ENCODE measurements around the gene CCDC8. TPM values are rescaled to one million over a fixed set of nuclear protein-coding genes. Genes with fewer than 3 reads are reported as not detected.

Gene CCDC8
- total RNA-seq, 4 donors from 2014 or later, result 4.5 to 11.6 (median 4.9) TPM

DNA sequence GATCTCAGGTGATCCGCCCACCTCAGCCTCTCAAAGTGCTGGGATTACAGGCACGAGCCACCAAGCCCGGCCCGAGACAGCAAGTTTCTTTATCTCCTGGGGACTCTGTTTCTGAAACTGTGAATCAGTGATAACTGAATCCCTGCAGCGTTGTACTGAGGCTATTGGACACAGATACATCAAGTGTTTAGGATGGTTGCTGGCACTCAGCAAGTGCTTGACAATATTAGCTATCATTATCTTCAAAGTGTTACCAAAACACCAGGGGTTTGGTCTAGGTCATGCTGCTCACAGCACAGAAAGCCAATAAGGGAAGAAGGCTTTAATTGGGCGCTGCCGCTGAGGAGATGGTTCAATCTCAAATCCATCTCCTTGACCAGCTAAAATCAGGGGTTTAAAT lies 35.9 kb upstream of the CCDC8 start:
- no peak overlapping the region for H3K27ac ChIP-seq (replicated peaks in 1 of 4)
- no peak for TF ChIP-seq POLR2A (IDR thresholded peaks at IDR 0.05; ENCODE audit: low read depth)
- TF ChIP-seq EP300 (IDR thresholded peaks at IDR 0.05), result no peak
- TF ChIP-seq, protein P1, sequence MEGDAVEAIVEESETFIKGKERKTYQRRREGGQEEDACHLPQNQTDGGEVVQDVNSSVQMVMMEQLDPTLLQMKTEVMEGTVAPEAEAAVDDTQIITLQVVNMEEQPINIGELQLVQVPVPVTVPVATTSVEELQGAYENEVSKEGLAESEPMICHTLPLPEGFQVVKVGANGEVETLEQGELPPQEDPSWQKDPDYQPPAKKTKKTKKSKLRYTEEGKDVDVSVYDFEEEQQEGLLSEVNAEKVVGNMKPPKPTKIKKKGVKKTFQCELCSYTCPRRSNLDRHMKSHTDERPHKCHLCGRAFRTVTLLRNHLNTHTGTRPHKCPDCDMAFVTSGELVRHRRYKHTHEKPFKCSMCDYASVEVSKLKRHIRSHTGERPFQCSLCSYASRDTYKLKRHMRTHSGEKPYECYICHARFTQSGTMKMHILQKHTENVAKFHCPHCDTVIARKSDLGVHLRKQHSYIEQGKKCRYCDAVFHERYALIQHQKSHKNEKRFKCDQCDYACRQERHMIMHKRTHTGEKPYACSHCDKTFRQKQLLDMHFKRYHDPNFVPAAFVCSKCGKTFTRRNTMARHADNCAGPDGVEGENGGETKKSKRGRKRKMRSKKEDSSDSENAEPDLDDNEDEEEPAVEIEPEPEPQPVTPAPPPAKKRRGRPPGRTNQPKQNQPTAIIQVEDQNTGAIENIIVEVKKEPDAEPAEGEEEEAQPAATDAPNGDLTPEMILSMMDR (IDR thresholded peaks at IDR 0.05), result no peak
- TF ChIP-seq POLR2AphosphoS5 (IDR thresholded peaks at IDR 0.05), result no peak
- no peaks in the 10 kb centered on the region for H3K4me1 ChIP-seq
- no peak for DNase-seq (ENCODE audit: extremely low spot score)
- no peaks in the 10 kb centered on the region for H3K36me3 ChIP-seq
- no peaks in the 10 kb centered on the region for H3K27me3 ChIP-seq
- no peaks in the 10 kb centered on the region for H3K9me3 ChIP-seq
- WGBS, result 60% methylated on average over 7 of the region's 7 CpGs
- intact Hi-C loops (cut with DNase I), result no loop called here
- no peak overlapping the region for H3K4me3 ChIP-seq

- intact Hi-C loops (cut with DNase I), result no loop called here
- peaks cover 0 to 1% (median 0%) of the 10 kb centered on the region in 4 donors for H3K4me1 ChIP-seq
- no peaks in the 10 kb centered on the region for H3K9me3 ChIP-seq
- 93% methylated on average over 10 of the region's 10 CpGs for WGBS
- no peaks in the 10 kb centered on the region for H3K36me3 ChIP-seq
- TF ChIP-seq, protein P1 (IDR thresholded peaks at IDR 0.05), result no peak
- TF ChIP-seq POLR2A (IDR thresholded peaks at IDR 0.05; ENCODE audit: low read depth), result no peak
- no peak for TF ChIP-seq EP300 (IDR thresholded peaks at IDR 0.05)
- TF ChIP-seq POLR2AphosphoS5 (IDR thresholded peaks at IDR 0.05), result no peak
- H3K4me3 ChIP-seq, result no peak overlapping the region
- no peak overlapping the region for H3K27ac ChIP-seq (replicated peaks in 1 of 4)
- DNase-seq (ENCODE audit: extremely low spot score), result no peak
- H3K27me3 ChIP-seq, result no peaks in the 10 kb centered on the region
Measured at GRCh38 chr19:46448601-46449000, 35.2 kb upstream of the CCDC8 start.

- Histone ChIP-seq H3K4me1 (peaks cover 4 to 9% (median 6%) of the 10 kb centered on the region in 4 donors), H3K9me3 (no peaks in the 10 kb centered on the region), H3K27me3 (no peaks in the 10 kb centered on the region), H3K4me3 (no peak overlapping the region), H3K36me3 (no peaks in the 10 kb centered on the region), H3K27ac (replicated peaks in 1 of 4) (no peak overlapping the region)
- intact Hi-C loops (cut with DNase I), result no loop called here
- DNase-seq (ENCODE audit: extremely low spot score), result no peak
- 62% methylated on average over 5 of the region's 5 CpGs for WGBS
- TF ChIP-seq POLR2A (IDR thresholded peaks at IDR 0.05; ENCODE audit: low read depth) (no peak), EP300 (IDR thresholded peaks at IDR 0.05) (no peak), POLR2AphosphoS5 (IDR thresholded peaks at IDR 0.05) (no peak)
- TF ChIP-seq, protein P1 (IDR thresholded peaks at IDR 0.05), result no peak
Measured at GRCh38 chr19:46447824-46448223, 34.5 kb upstream of the CCDC8 start.

GRCh38 chr19:46447006-46447405 lies 33.6 kb upstream of the CCDC8 start:
- intact Hi-C loops (cut with DNase I), result no loop called here
- 64% methylated on average over 3 of the region's 3 CpGs for WGBS

More at GRCh38 chr19:46447006-46447405, 33.6 kb upstream of the CCDC8 start:
- Histone ChIP-seq H3K27ac (replicated peaks in 1 of 4) (no peak overlapping the region), H3K9me3 (no peaks in the 10 kb centered on the region), H3K4me1 (peaks cover 5 to 16% (median 13%) of the 10 kb centered on the region in 4 donors), H3K27me3 (no peaks in the 10 kb centered on the region), H3K36me3 (no peaks in the 10 kb centered on the region), H3K4me3 (no peak overlapping the region)
- TF ChIP-seq, protein P1 (IDR thresholded peaks at IDR 0.05), result no peak
- TF ChIP-seq POLR2AphosphoS5 (IDR thresholded peaks at IDR 0.05) (no peak), EP300 (IDR thresholded peaks at IDR 0.05) (no peak), POLR2A (IDR thresholded peaks at IDR 0.05; ENCODE audit: low read depth) (no peak)
- DNase-seq (ENCODE audit: extremely low spot score), result no peak
